Esophagus squamous epithelium (tissue), 5 donors: ENCODE data around the gene CMTM2. TPM values are rescaled to one million over a fixed set of nuclear protein-coding genes. Genes with fewer than 3 reads are reported as not detected.

Source experiments
- DNase-seq: peaks from one replicate; lab custom pipeline; 2025; lab: John Stamatoyannopoulos, UW
- H3K27ac ChIP-seq, 4 donors: fragments of 200-600 bp; sonication (generic); one replicate each; pipeline ENCODE4 v1.5.1; 2016 to 2019; ENCODE audit warnings: mild to moderate bottlenecking in 1 of 4
- H3K27me3 ChIP-seq, 4 donors: fragments of 200-600 bp; sonication (generic); 1 replicate in 3 of 4; 2 replicates in 1 of 4; pipeline versions ENCODE4 v1.5.1 to v1.6.0; 2017 to 2021; ENCODE audit warnings: antibody characterized with exemption in 1 of 4
- H3K36me3 ChIP-seq, 3 donors: fragments of 200-600 bp; sonication (generic); one replicate each; pipeline ENCODE4 v1.5.1; 2016 to 2019
- H3K4me1 ChIP-seq, 3 donors: fragments of 200-600 bp; sonication (generic); one replicate each; pipeline ENCODE4 v1.5.1; 2017 to 2019
- H3K4me3 ChIP-seq, 4 donors: fragments of 200-600 bp; sonication (generic); 1 replicate in 3 of 4; 2 replicates in 1 of 4; pipeline ENCODE4 v1.5.1; 2016 to 2019; ENCODE audit warnings: mild to moderate bottlenecking in 2 of 4, moderate library complexity in 1 of 4
- H3K9me3 ChIP-seq, 3 donors: fragments of 200-600 bp; sonication (generic); one replicate each; pipeline ENCODE4 v1.5.1; 2016 to 2019
- POLR2A ChIP-seq, 4 donors: fragments of 450-650 bp; IDR thresholded peaks; one replicate each; pipeline ENCODE4 v1.6.1; 2017; ENCODE audit warnings: antibody characterized with exemption in 4 of 4, mild to moderate bottlenecking in 4 of 4, moderate library complexity in 3 of 4
- WGBS, 2 donors: methylation state at CpG; one replicate each; pipeline ENCODE4 v1.1.5; 2018; 5-methylcytosine and 5-hydroxymethylcytosine counted together
- intact Hi-C: fragments of 100-400 bp; cut with DNase I; formaldehyde crosslinking; loops from one replicate; pipeline ENCODE4 v1.15.0; 2022
- total RNA-seq, 4 donors: library from RNA; depleted of rRNA; stranded (reverse); fragments of >200 nt; gene quantifications; one replicate each; pipeline ENCODE4 v1.1.0, GENCODE V29; 2016
- TF ChIP-seq, protein P1 (sequence below), 6 experiments: fragments of 450-650 bp in 4 of 6; fragments of 200-600 bp in 2 of 6; sonication (generic) in 2 of 6; IDR thresholded peaks; one replicate each; pipeline ENCODE4 v1.5.1; 2016 to 2019; ENCODE audit warnings: antibody characterized with exemption in 6 of 6, mild to moderate bottlenecking in 4 of 6, moderate library complexity in 4 of 6
- donor health status: DM: yes; HTN: yes; CAD: no.

Gene CMTM2
- total RNA-seq, 4 donors from 2014 or later = not detected

DNA sequence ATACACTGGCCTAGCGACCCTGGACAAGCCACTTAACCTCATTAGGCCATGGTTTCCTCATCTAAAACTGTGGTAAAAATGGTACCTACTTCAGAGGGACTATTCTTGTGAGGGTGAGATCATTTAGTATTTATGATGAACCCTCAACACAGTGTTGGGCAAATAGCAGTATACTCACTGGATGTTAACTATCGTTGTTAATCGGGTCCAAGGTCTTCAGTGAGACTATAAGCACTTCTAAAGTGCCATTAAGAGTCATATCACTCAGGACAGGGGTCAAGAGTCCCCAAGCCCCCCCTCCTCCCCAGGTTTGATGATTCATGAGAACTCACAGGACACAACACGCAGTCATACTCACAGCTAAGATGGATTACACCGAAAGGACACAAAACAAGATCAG lies 40.4 kb upstream of the CMTM2 start:
- Histone ChIP-seq H3K36me3 (peaks cover 0 to 91% (median 4%) of the 10 kb centered on the region in 3 donors), H3K27ac (no peak overlapping the region), H3K27me3 (no peaks in the 10 kb centered on the region), H3K4me3 (no peak overlapping the region), H3K4me1 (peaks cover 0 to 12% (median 0%) of the 10 kb centered on the region in 3 donors), H3K9me3 (no peaks in the 10 kb centered on the region)
- intact Hi-C loops = no loop called here
- 83 to 85% methylated on average over 2 to 5 of the region's 5 CpGs for WGBS, 2 donors
- TF ChIP-seq, protein P1, sequence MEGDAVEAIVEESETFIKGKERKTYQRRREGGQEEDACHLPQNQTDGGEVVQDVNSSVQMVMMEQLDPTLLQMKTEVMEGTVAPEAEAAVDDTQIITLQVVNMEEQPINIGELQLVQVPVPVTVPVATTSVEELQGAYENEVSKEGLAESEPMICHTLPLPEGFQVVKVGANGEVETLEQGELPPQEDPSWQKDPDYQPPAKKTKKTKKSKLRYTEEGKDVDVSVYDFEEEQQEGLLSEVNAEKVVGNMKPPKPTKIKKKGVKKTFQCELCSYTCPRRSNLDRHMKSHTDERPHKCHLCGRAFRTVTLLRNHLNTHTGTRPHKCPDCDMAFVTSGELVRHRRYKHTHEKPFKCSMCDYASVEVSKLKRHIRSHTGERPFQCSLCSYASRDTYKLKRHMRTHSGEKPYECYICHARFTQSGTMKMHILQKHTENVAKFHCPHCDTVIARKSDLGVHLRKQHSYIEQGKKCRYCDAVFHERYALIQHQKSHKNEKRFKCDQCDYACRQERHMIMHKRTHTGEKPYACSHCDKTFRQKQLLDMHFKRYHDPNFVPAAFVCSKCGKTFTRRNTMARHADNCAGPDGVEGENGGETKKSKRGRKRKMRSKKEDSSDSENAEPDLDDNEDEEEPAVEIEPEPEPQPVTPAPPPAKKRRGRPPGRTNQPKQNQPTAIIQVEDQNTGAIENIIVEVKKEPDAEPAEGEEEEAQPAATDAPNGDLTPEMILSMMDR (IDR thresholded peaks at IDR 0.05) = no peak
- DNase-seq = no peak

- H3K4me1 ChIP-seq = peaks cover 0 to 12% (median 0%) of the 10 kb centered on the region in 3 donors
- intact Hi-C loops = no loop called here
- no peaks in the 10 kb centered on the region for H3K27me3 ChIP-seq
- no peak overlapping the region for H3K27ac ChIP-seq
- H3K36me3 ChIP-seq = peaks cover 0 to 91% (median 4%) of the 10 kb centered on the region in 3 donors
- no peaks in the 10 kb centered on the region for H3K9me3 ChIP-seq
- TF ChIP-seq, protein P1 (IDR thresholded peaks at IDR 0.05) = no peak
- TF ChIP-seq POLR2A (IDR thresholded peaks at IDR 0.05) = no peak
- no peak for DNase-seq
- WGBS, 2 donors = 49 to 63% methylated on average over 3 of the region's 3 CpGs
- H3K4me3 ChIP-seq = no peak overlapping the region
Measured at GRCh38 chr16:66539623-66540469, 39.4 kb upstream of the CMTM2 start.

GRCh38 chr16:66541388-66542355 lies 37.6 kb upstream of the CMTM2 start:
- TF ChIP-seq POLR2A (IDR thresholded peaks at IDR 0.05) = no peak
- TF ChIP-seq, protein P1 (IDR thresholded peaks at IDR 0.05) = no peak

GRCh38 chr16:66542396-66542795 lies 36.9 kb upstream of the CMTM2 start:
- TF ChIP-seq, protein P1 (IDR thresholded peaks at IDR 0.05) = no peak
- no peak for TF ChIP-seq POLR2A (IDR thresholded peaks at IDR 0.05)
- 94 to 100% methylated on average over 3 of the region's 3 CpGs for WGBS, 2 donors
- Histone ChIP-seq H3K27ac (no peak overlapping the region), H3K9me3 (no peaks in the 10 kb centered on the region), H3K4me3 (no peak overlapping the region), H3K4me1 (peaks cover 0 to 17% (median 0%) of the 10 kb centered on the region in 3 donors), H3K27me3 (no peaks in the 10 kb centered on the region), H3K36me3 (peaks cover 0 to 82% (median 0%) of the 10 kb centered on the region in 3 donors)
- DNase-seq = no peak
- intact Hi-C loops = no loop called here

More at GRCh38 chr16:66541388-66542355, 37.6 kb upstream of the CMTM2 start:
- intact Hi-C loops = no loop called here
- H3K27ac ChIP-seq = no peak overlapping the region
- no peaks in the 10 kb centered on the region for H3K27me3 ChIP-seq
- no peaks in the 10 kb centered on the region for H3K9me3 ChIP-seq
- no peak overlapping the region for H3K4me3 ChIP-seq
- DNase-seq = no peak
- 87 to 91% methylated on average over 16 to 18 of the region's 18 CpGs for WGBS, 2 donors
- H3K4me1 ChIP-seq = peaks cover 0 to 12% (median 0%) of the 10 kb centered on the region in 3 donors
- peaks cover 0 to 84% (median 0%) of the 10 kb centered on the region in 3 donors for H3K36me3 ChIP-seq
